ENCODE results near the gene TP53INP2. TPM values are rescaled to one million over a fixed set of nuclear protein-coding genes. Genes with fewer than 3 reads are reported as not detected.

Gene TP53INP2
- total RNA-seq, 1 donor from 2014 or later, result 14.4 TPM

Other genes with a start within 250 kb of the TP53INP2 start
- 34.6 TPM for gene DYNLRB1, start 187.9 kb upstream of the TP53INP2 start, total RNA-seq
- 24.2 TPM for gene MAP1LC3A, start 145.6 kb upstream of the TP53INP2 start, total RNA-seq
- 3.8 TPM for gene PIGU, start 27.3 kb upstream of the TP53INP2 start, total RNA-seq
- gene NCOA6, start 121.3 kb downstream of the TP53INP2 start, total RNA-seq, result 9.4 TPM
- gene GGT7, start 168.5 kb downstream of the TP53INP2 start, total RNA-seq, result 9.9 TPM
- gene ACSS2, start 172.3 kb downstream of the TP53INP2 start, total RNA-seq, result 42.7 TPM

Measured in left lobe of liver (tissue), 1 donor.